Right lobe of liver (tissue), 4 donors: ENCODE measurements around the gene KCNK4.

Experiments
- CTCF ChIP-seq, 4 donors: fragments of 200-600 bp in 3 of 4; fragments of 450-650 bp in 1 of 4; IDR thresholded peaks; one replicate each; pipeline versions ENCODE4 v1.5.1 to v1.8.0; 2016 to 2022; ENCODE audit warnings: antibody characterized with exemption in 4 of 4, mild to moderate bottlenecking in 2 of 4
- POLR2A ChIP-seq: fragments of 450-650 bp; IDR thresholded peaks from one replicate; pipeline ENCODE4 v1.6.1; 2017; ENCODE audit warnings: antibody characterized with exemption, mild to moderate bottlenecking
- donor health status: DM: no; HTN: no; CAD: no.
- donor health status: DM: no; HTN: no; CAD: no.
- donor health status: DM: no; HTN: yes; CAD: no.

- no peak for TF ChIP-seq CTCF (IDR thresholded peaks at IDR 0.05)
- TF ChIP-seq POLR2A = no peak
These were observed 45.7 kb upstream of the KCNK4 start for GRCh38 chr11:64245401-64245796.
